GM19099 (cell line): ENCODE results near the gene AIG1.

Experiments used
- POLR2A ChIP-seq: IDR thresholded peaks from 3 replicates; pipeline ENCODE4 v1.6.1; 2011; ENCODE audit warnings: low read depth; ENCODE audit not compliant: insufficient read length; ENCODE audit errors: extremely low read depth

AIG1 gene

GRCh38 chr6:143299253-143300166, 238.8 kb downstream of the AIG1 start:
- no peak for TF ChIP-seq POLR2A

- TF ChIP-seq POLR2A: no peak
Measured at GRCh38 chr6:143301188-143301587, 240.5 kb downstream of the AIG1 start.

- no peak for TF ChIP-seq POLR2A
Measured at GRCh38 chr6:143313163-143313562, 252.5 kb downstream of the AIG1 start.

- TF ChIP-seq POLR2A: no peak
Measured at GRCh38 chr6:143321491-143322086, 260.9 kb downstream of the AIG1 start.

- TF ChIP-seq POLR2A: no peak
Measured at GRCh38 chr6:143322386-143322785, 261.7 kb downstream of the AIG1 start.

- no peak for TF ChIP-seq POLR2A
Measured at GRCh38 chr6:143323729-143324470, 263.2 kb downstream of the AIG1 start.

- no peak for TF ChIP-seq POLR2A
Measured at GRCh38 chr6:143325379-143326140, 264.9 kb downstream of the AIG1 start.

GRCh38 chr6:143328876-143329275, 268.2 kb downstream of the AIG1 start:
- no peak for TF ChIP-seq POLR2A

- TF ChIP-seq POLR2A: no peak
Measured at GRCh38 chr6:143329323-143329722, 268.6 kb downstream of the AIG1 start.

- TF ChIP-seq POLR2A: no peak
Measured at GRCh38 chr6:143331362-143331761, 270.7 kb downstream of the AIG1 start.

- TF ChIP-seq POLR2A: no peak
Measured at GRCh38 chr6:143332153-143332845, 271.6 kb downstream of the AIG1 start.

GRCh38 chr6:143333081-143333480, 272.4 kb downstream of the AIG1 start:
- no peak for TF ChIP-seq POLR2A

- no peak for TF ChIP-seq POLR2A
Measured at GRCh38 chr6:143333749-143334520, 273.2 kb downstream of the AIG1 start.
